Measurements from ENCODE around the gene ACADM.
A peak's percentile ranks its signal among the peaks of the same experiment; 100 is the strongest.
"Not testable (repeated sequence)": the region's sequence is repeated elsewhere in the genome, so short reads cannot be mapped to it uniquely, and the experiment has no call there.

The ACADM gene

GRCh38 chr1:75736016-75736415 is 11.5 kb downstream of the ACADM start:
- DNase-seq (ENCODE audit: low spot score): no peak

- DNase-seq (ENCODE audit: low spot score): no peak
Observed at GRCh38 chr1:75742047-75742625, 17.6 kb downstream of the ACADM start.

GRCh38 chr1:75745276-75745675 is 20.8 kb downstream of the ACADM start:
- no peak for DNase-seq (ENCODE audit: low spot score)

- DNase-seq (ENCODE audit: low spot score): not testable (repeated sequence)
Observed at GRCh38 chr1:75757210-75757609, 32.7 kb downstream of the ACADM start.

GRCh38 chr1:75758543-75758942 is 34.0 kb downstream of the ACADM start:
- DNase-seq (ENCODE audit: low spot score): not testable (repeated sequence)

GRCh38 chr1:75764057-75764655 is 39.6 kb downstream of the ACADM start:
- DNase-seq (ENCODE audit: low spot score): no peak

GRCh38 chr1:75765697-75766355 is 41.3 kb downstream of the ACADM start:
- DNase-seq (ENCODE audit: low spot score): no peak

GRCh38 chr1:75768016-75768415 is 43.5 kb downstream of the ACADM start:
- DNase-seq (ENCODE audit: low spot score): no peak

GRCh38 chr1:75770761-75771160 is 46.3 kb downstream of the ACADM start:
- DNase-seq (ENCODE audit: low spot score): no peak

GRCh38 chr1:75771978-75772377 is 47.5 kb downstream of the ACADM start:
- no peak for DNase-seq (ENCODE audit: low spot score)

- not testable (repeated sequence) for DNase-seq (ENCODE audit: low spot score)
Observed at GRCh38 chr1:75777812-75778211, 53.3 kb downstream of the ACADM start.

GRCh38 chr1:75778694-75779093 is 54.2 kb downstream of the ACADM start:
- not testable (repeated sequence) for DNase-seq (ENCODE audit: low spot score)

- not testable (repeated sequence) for DNase-seq (ENCODE audit: low spot score)
Observed at GRCh38 chr1:75780183-75780582, 55.7 kb downstream of the ACADM start.

GRCh38 chr1:75783920-75784319 is 59.4 kb downstream of the ACADM start:
- not testable (repeated sequence) for DNase-seq (ENCODE audit: low spot score)

GRCh38 chr1:75785320-75785982 is 60.9 kb downstream of the ACADM start:
- DNase-seq (ENCODE audit: low spot score): no peak

GRCh38 chr1:75785983-75786853 is 61.7 kb downstream of the ACADM start, which contains the start of gene RABGGTB:
Gene RABGGTB (plus strand): TSS chr1:75786256. CDS start chr1:75786272, 16 bp downstream.
- peak; percentile 93 for DNase-seq (ENCODE audit: low spot score)

- DNase-seq (ENCODE audit: low spot score): no peak
Observed at GRCh38 chr1:75786901-75787493, 62.5 kb downstream of the ACADM start.

- no peak for DNase-seq (ENCODE audit: low spot score)
Observed at GRCh38 chr1:75787524-75787923, 63.0 kb downstream of the ACADM start.

GRCh38 chr1:75789988-75790387 is 65.5 kb downstream of the ACADM start:
- DNase-seq (ENCODE audit: low spot score): no peak

- no peak for DNase-seq (ENCODE audit: low spot score)
Observed at GRCh38 chr1:75791022-75791421, 66.5 kb downstream of the ACADM start.

- DNase-seq (ENCODE audit: low spot score): no peak
Observed at GRCh38 chr1:75792091-75792490, 67.6 kb downstream of the ACADM start.
